ENCODE measurements around the gene PRSS58.

- TF ChIP-seq, protein P1, sequence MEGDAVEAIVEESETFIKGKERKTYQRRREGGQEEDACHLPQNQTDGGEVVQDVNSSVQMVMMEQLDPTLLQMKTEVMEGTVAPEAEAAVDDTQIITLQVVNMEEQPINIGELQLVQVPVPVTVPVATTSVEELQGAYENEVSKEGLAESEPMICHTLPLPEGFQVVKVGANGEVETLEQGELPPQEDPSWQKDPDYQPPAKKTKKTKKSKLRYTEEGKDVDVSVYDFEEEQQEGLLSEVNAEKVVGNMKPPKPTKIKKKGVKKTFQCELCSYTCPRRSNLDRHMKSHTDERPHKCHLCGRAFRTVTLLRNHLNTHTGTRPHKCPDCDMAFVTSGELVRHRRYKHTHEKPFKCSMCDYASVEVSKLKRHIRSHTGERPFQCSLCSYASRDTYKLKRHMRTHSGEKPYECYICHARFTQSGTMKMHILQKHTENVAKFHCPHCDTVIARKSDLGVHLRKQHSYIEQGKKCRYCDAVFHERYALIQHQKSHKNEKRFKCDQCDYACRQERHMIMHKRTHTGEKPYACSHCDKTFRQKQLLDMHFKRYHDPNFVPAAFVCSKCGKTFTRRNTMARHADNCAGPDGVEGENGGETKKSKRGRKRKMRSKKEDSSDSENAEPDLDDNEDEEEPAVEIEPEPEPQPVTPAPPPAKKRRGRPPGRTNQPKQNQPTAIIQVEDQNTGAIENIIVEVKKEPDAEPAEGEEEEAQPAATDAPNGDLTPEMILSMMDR (IDR thresholded peaks at IDR 0.05), result no peak
- TF ChIP-seq POLR2A (IDR thresholded peaks at IDR 0.05), result no peak
Observed at GRCh38 chr7:142249918-142250317, 7.9 kb downstream of the PRSS58 start.

All from breast epithelium (tissue), 3 donors.